Fibroblast of upper back skin (primary cell): ENCODE measurements around the gene CIRBP.
"Not testable (repeated sequence)": the region's sequence is repeated elsewhere in the genome, so short reads cannot be mapped to it uniquely, and the experiment has no call there.

Source experiments
- DNase-seq: peaks from one replicate; pipeline ENCODE4 v3.0.0-alpha.2; 2013

The CIRBP gene

GRCh38 chr19:1245494-1246264, 23.5 kb upstream of the CIRBP start:
- DNase-seq = no peak

- not testable (repeated sequence) for DNase-seq
Observed at GRCh38 chr19:1246265-1247087, 22.7 kb upstream of the CIRBP start.

- no peak for DNase-seq
Observed at GRCh38 chr19:1247748-1248138, 21.4 kb upstream of the CIRBP start.

- DNase-seq = peak; percentile 86
Observed at GRCh38 chr19:1248139-1248785, 20.9 kb upstream of the CIRBP start, which contains the start of gene MIDN. Gene MIDN, plus strand, starts transcription at chr19:1248583. Its CDS starts 1,714 bp downstream, at chr19:1250297.

GRCh38 chr19:1248786-1249297, 20.3 kb upstream of the CIRBP start:
- peak; percentile 79 for DNase-seq

GRCh38 chr19:1249298-1249989, 19.7 kb upstream of the CIRBP start:
- peak; percentile 96 for DNase-seq

- DNase-seq = no peak
Observed at GRCh38 chr19:1249990-1250436, 19.1 kb upstream of the CIRBP start.

GRCh38 chr19:1250437-1251260, 18.5 kb upstream of the CIRBP start:
- peak; percentile 81 for DNase-seq

- peak; percentile 72 for DNase-seq
Observed at GRCh38 chr19:1251330-1252220, 17.6 kb upstream of the CIRBP start.

- DNase-seq = peak; percentile 96
Observed at GRCh38 chr19:1252221-1252820, 16.8 kb upstream of the CIRBP start.

GRCh38 chr19:1252821-1253513, 16.2 kb upstream of the CIRBP start:
- DNase-seq = peak; percentile 98

- DNase-seq = no peak
Observed at GRCh38 chr19:1253514-1254080, 15.5 kb upstream of the CIRBP start.

GRCh38 chr19:1254081-1254527, 15.0 kb upstream of the CIRBP start:
- no peak for DNase-seq

GRCh38 chr19:1254530-1255185, 14.5 kb upstream of the CIRBP start:
- DNase-seq = no peak

GRCh38 chr19:1255186-1256161, 13.7 kb upstream of the CIRBP start:
- no peak for DNase-seq

- DNase-seq = no peak
Observed at GRCh38 chr19:1256646-1257474, 12.3 kb upstream of the CIRBP start.
